Cardiac muscle cell (in vitro differentiated cells and primary cell): Measurements from ENCODE around the gene RERE. TPM values are rescaled to one million over a fixed set of nuclear protein-coding genes. Genes with fewer than 3 reads are reported as not detected.

Experiments
- DNase-seq, 2 donors: peaks; one replicate each; pipeline versions ENCODE4 v3.0.0 to v3.0.0-alpha.2; 2010 to 2017; ENCODE audit warnings: low read depth in 1 of 2, low spot score in 1 of 2
- H3K27ac ChIP-seq: fragments of 200-600 bp; sonication (generic); 2 replicates; pipeline ENCODE4 v1.5.1; 2016
- H3K27me3 ChIP-seq: fragments of 200-600 bp; sonication (generic); 2 replicates; pipeline ENCODE4 v1.6.0; 2016; ENCODE audit warnings: control low read depth
- H3K36me3 ChIP-seq: fragments of 200-600 bp; sonication (generic); 2 replicates; pipeline ENCODE4 v1.5.1; 2016; ENCODE audit warnings: control low read depth
- H3K4me1 ChIP-seq: fragments of 200-600 bp; sonication (generic); 2 replicates; pipeline ENCODE4 v1.8.1; 2017; ENCODE audit warnings: low read depth, mild to moderate bottlenecking, mixed run types
- H3K4me3 ChIP-seq: fragments of 200-600 bp; sonication (generic); 2 replicates; pipeline ENCODE4 v1.5.1; 2016; ENCODE audit warnings: mild to moderate bottlenecking
- H3K9me3 ChIP-seq: fragments of 200-600 bp; sonication (generic); 2 replicates; pipeline ENCODE4 v1.5.1; 2017; ENCODE audit warnings: low read depth, mild to moderate bottlenecking, control low read depth
- CTCF ChIP-seq: IDR thresholded peaks from 2 replicates; pipeline ENCODE4 v1.5.1; 2012; ENCODE audit warnings: low read depth, mild to moderate bottlenecking, low read length
- polyA plus RNA-seq: library from polyadenylated mRNA; unstranded; fragments of >200 nt; fragmentation: Nextera tagmentation; extraction: Ambion mirVana; gene quantifications from 2 replicates; pipeline ENCODE4 v1.2.1, GENCODE V29; 2016
- total RNA-seq: library from RNA; depleted of rRNA; stranded (reverse); fragments of >200 nt; gene quantifications from 2 replicates; pipeline ENCODE4 v1.2.3, GENCODE V29; 2016

The RERE gene
- total and polyA plus RNA-seq, 2 experiments from 2014 or later: 72.5 to 81.0 TPM

GRCh38 chr1:8474369-8474768, 343.1 kb downstream of the RERE start:
- Histone ChIP-seq H3K36me3 (no peaks in the 10 kb centered on the region), H3K9me3 (no peaks in the 10 kb centered on the region), H3K4me3 (no peak overlapping the region), H3K27me3 (no peaks in the 10 kb centered on the region), H3K4me1 (peaks cover 8% of the 10 kb centered on the region), H3K27ac (no peak overlapping the region)
- DNase-seq: no peak
- no peak for TF ChIP-seq CTCF

GRCh38 chr1:8473891-8474300, 343.5 kb downstream of the RERE start:
- Histone ChIP-seq H3K9me3 (no peaks in the 10 kb centered on the region), H3K27ac (no peak overlapping the region), H3K36me3 (no peaks in the 10 kb centered on the region), H3K4me1 (peaks cover 8% of the 10 kb centered on the region), H3K4me3 (no peak overlapping the region), H3K27me3 (no peaks in the 10 kb centered on the region)
- no peak for DNase-seq
- no peak for TF ChIP-seq CTCF

- Histone ChIP-seq H3K4me3 (no peak overlapping the region), H3K4me1 (peaks cover 8% of the 10 kb centered on the region), H3K36me3 (no peaks in the 10 kb centered on the region), H3K27ac (no peak overlapping the region), H3K9me3 (no peaks in the 10 kb centered on the region), H3K27me3 (no peaks in the 10 kb centered on the region)
- no peak for DNase-seq
- no peak for TF ChIP-seq CTCF
These were observed 344.1 kb downstream of the RERE start for GRCh38 chr1:8473121-8473875.

GRCh38 chr1:8472668-8473067, 344.8 kb downstream of the RERE start:
- no peak overlapping the region for H3K27ac ChIP-seq
- no peaks in the 10 kb centered on the region for H3K27me3 ChIP-seq
- H3K4me1 ChIP-seq: peaks cover 8% of the 10 kb centered on the region
- DNase-seq: no peak
- no peaks in the 10 kb centered on the region for H3K36me3 ChIP-seq
- H3K4me3 ChIP-seq: no peak overlapping the region
- TF ChIP-seq CTCF: no peak
- no peaks in the 10 kb centered on the region for H3K9me3 ChIP-seq

- no peak overlapping the region for H3K4me3 ChIP-seq
- peaks cover 3% of the 10 kb centered on the region for H3K4me1 ChIP-seq
- TF ChIP-seq CTCF: no peak
- H3K36me3 ChIP-seq: no peaks in the 10 kb centered on the region
- H3K9me3 ChIP-seq: no peaks in the 10 kb centered on the region
- no peak for DNase-seq
- H3K27me3 ChIP-seq: no peaks in the 10 kb centered on the region
- H3K27ac ChIP-seq: no peak overlapping the region
These were observed 346.0 kb downstream of the RERE start for GRCh38 chr1:8471451-8471850.
